ENCODE data around the gene UTS2. TPM values are rescaled to one million over a fixed set of nuclear protein-coding genes. Genes with fewer than 3 reads are reported as not detected.

UTS2 gene
- total RNA-seq, 5 donors from 2014 or later (not counting 1 experiment from before 2014, with no cell fraction given) = 0.58 to 11.6 (median 1.3) TPM

DNA sequence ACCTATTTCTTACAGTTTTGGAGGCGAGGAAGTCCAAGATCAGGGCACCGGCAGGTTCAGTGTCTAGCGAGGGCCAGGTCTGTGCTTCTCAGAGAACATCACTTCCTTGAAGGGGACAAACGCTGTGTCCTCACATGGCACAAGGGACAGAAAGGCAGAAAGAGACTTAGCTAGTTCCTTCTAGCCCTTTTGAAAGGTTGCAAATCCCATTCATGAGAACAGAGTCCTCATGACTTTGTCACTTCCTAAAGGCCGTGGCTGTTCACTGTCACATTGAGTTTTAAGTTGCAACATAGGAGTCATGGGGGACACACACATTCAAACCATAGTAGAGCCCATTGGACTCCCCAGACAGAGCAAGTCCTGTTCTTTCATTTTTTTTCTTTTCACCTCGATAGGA lies 41.4 kb downstream of the UTS2 start:
- no peaks in the 10 kb centered on the region for H3K4me1 Mint-ChIP-seq
- Histone ChIP-seq H3K27me3 (replicated peaks in 1 of 2; ENCODE audit: control insufficient read depth in 2 of 2, extremely low read depth in 1 of 2, insufficient read depth in 2 of 2, low read length in 1 of 2) (no peaks in the 10 kb centered on the region), H3K36me3 (ENCODE audit: control insufficient read depth in 2 of 2, extremely low read depth in 1 of 2, insufficient read depth in 1 of 2, low read length in 1 of 2) (peaks cover 0 to 24% of the 10 kb centered on the region in 2 donors), H3K4me3 (ENCODE audit: control insufficient read depth in 1 of 2, extremely low read depth in 1 of 2, low read length in 1 of 2) (no peak overlapping the region), H3K4me1 (ENCODE audit: control insufficient read depth in 1 of 2, extremely low read depth in 1 of 2, insufficient read depth in 2 of 2, low read length in 2 of 2) (no peaks in the 10 kb centered on the region), H3K9me3 (peaks cover 2% of the 10 kb centered on the region), H3K27ac (ENCODE audit: low read length) (no peak overlapping the region)
- H3K36me3 Mint-ChIP-seq = peaks cover 45% of the 10 kb centered on the region
- H3K4me3 Mint-ChIP-seq = no peak overlapping the region
- no peaks in the 10 kb centered on the region for H3K27me3 Mint-ChIP-seq
- 83% methylated on average over 6 of the region's 6 CpGs for WGBS (ENCODE audit: insufficient coverage)
- H3K9me3 Mint-ChIP-seq = peaks cover 9 to 17% (median 13%) of the 10 kb centered on the region in 3 donors
- CTCF ChIA-PET = no interaction called here
- no peak overlapping the region for H3K27ac Mint-ChIP-seq
- DNase-seq (no peak), ATAC-seq (replicated peaks in 1 of 4) (no peak)
- POLR2A ChIA-PET = no interaction called here

DNA sequence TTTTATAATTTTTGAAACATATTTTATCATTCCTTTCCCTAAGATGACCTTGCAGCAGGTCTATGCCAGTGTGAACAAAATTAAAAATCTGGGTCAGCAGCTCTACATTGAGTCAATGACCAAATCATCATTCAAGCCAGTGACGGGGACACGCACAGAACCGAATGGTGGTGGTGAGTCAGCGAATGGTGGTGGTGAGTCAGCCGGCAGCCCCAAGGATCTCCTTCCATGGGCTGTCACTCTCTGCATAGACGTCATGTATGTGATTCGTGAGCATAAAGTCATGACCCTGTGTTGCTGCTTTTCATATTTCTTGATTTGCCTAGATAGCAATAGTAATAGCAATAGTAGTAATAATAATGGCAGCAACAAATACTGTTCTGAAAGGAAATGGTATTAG lies 42.5 kb downstream of the UTS2 start:
- CTCF ChIA-PET = no interaction called here
- Mint-ChIP-seq H3K4me3 (no peak overlapping the region), H3K36me3 (peaks cover 44% of the 10 kb centered on the region)

DNA sequence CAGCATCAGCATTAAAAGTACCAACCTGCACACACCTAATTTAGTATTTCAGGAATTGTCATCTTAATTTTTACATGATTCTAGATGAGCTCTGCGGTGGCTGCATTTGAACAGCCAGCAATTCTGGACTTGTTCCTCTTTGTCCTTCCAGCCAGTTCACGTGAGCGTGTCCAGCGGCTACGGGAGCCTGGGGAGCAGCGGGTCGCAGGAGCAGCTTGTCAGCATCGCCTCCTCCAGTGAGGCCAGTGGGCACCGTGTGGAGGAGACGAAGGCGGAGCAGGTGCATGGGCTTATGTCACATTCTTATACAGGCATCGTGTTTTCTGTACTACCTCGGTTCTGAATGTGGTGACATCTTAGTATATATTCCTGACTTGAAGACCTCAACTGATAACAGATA lies 43.1 kb downstream of the UTS2 start:
- peaks cover 0 to 33% of the 10 kb centered on the region in 2 donors for H3K36me3 ChIP-seq (ENCODE audit: control insufficient read depth in 2 of 2, extremely low read depth in 1 of 2, insufficient read depth in 1 of 2, low read length in 1 of 2)
- no peaks in the 10 kb centered on the region for H3K4me1 ChIP-seq (ENCODE audit: control insufficient read depth in 1 of 2, extremely low read depth in 1 of 2, insufficient read depth in 2 of 2, low read length in 2 of 2)
- H3K36me3 Mint-ChIP-seq = peaks cover 45% of the 10 kb centered on the region
- peaks cover 2% of the 10 kb centered on the region for H3K9me3 ChIP-seq
- DNase-seq (no peak), ATAC-seq (replicated peaks in 1 of 4) (no peak)
- ChIA-PET CTCF (no interaction called here), POLR2A (no interaction called here)
- no peak overlapping the region for H3K4me3 ChIP-seq (ENCODE audit: control insufficient read depth in 1 of 2, extremely low read depth in 1 of 2, low read length in 1 of 2)
- peaks cover 6 to 17% (median 13%) of the 10 kb centered on the region in 3 donors for H3K9me3 Mint-ChIP-seq
- H3K27me3 ChIP-seq (replicated peaks in 1 of 2; ENCODE audit: control insufficient read depth in 2 of 2, extremely low read depth in 1 of 2, insufficient read depth in 2 of 2, low read length in 1 of 2) = no peaks in the 10 kb centered on the region
- H3K27ac Mint-ChIP-seq = no peak overlapping the region
- no peak overlapping the region for H3K27ac ChIP-seq (ENCODE audit: low read length)
- 97% methylated on average over 8 of the region's 13 CpGs for WGBS (ENCODE audit: insufficient coverage)
- H3K27me3 Mint-ChIP-seq = no peaks in the 10 kb centered on the region
- no peak overlapping the region for H3K4me3 Mint-ChIP-seq
- H3K4me1 Mint-ChIP-seq = no peaks in the 10 kb centered on the region

More for the DNA sequence above, 42.5 kb downstream of the UTS2 start:
- POLR2A ChIA-PET = no interaction called here
- H3K4me1 Mint-ChIP-seq = no peaks in the 10 kb centered on the region
- peaks cover 2% of the 10 kb centered on the region for H3K9me3 ChIP-seq
- no peaks in the 10 kb centered on the region for H3K4me1 ChIP-seq (ENCODE audit: control insufficient read depth in 1 of 2, extremely low read depth in 1 of 2, insufficient read depth in 2 of 2, low read length in 2 of 2)
- 90% methylated on average over 5 of the region's 7 CpGs for WGBS (ENCODE audit: insufficient coverage)
- H3K27ac Mint-ChIP-seq = no peak overlapping the region
- H3K27me3 Mint-ChIP-seq = no peaks in the 10 kb centered on the region
- ATAC-seq (replicated peaks in 1 of 4) (no peak), DNase-seq (no peak)
- peaks cover 0 to 31% of the 10 kb centered on the region in 2 donors for H3K36me3 ChIP-seq (ENCODE audit: control insufficient read depth in 2 of 2, extremely low read depth in 1 of 2, insufficient read depth in 1 of 2, low read length in 1 of 2)
- no peak overlapping the region for H3K4me3 ChIP-seq (ENCODE audit: control insufficient read depth in 1 of 2, extremely low read depth in 1 of 2, low read length in 1 of 2)
- no peaks in the 10 kb centered on the region for H3K27me3 ChIP-seq (replicated peaks in 1 of 2; ENCODE audit: control insufficient read depth in 2 of 2, extremely low read depth in 1 of 2, insufficient read depth in 2 of 2, low read length in 1 of 2)
- peaks cover 9 to 17% (median 13%) of the 10 kb centered on the region in 3 donors for H3K9me3 Mint-ChIP-seq
- H3K27ac ChIP-seq (ENCODE audit: low read length) = no peak overlapping the region

DNA sequence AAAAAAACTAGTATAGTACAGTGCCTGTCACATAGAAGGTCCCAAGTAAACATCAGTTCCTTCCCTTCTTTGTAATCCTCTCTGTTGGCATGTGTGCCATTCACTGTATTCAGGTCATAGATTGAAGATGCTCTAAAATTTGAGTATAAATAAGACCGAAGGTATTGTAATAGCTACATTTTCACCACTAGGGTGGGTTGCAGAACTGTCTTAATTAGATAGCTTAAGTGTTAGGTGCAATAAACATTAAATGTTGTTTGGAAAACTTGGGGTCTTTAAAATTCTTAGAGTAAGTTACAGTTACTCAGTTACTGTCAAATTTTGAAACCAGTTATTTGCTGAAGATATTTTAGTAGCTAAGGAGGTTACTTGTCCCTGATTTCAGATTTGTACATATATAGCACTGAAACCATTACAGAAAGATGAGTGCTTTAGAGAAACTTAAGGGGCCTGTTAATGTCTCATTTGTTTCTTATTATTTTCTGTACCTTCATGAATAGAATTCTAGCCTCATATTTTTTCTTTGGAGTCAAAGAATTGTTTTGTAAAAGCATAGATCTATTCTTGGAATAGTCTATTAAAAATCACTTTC lies 44.5 kb downstream of the UTS2 start:
- WGBS (ENCODE audit: insufficient coverage) = no CpG with 5 or more reads among the region's 1 CpG
- POLR2A ChIA-PET = no interaction called here
- DNase-seq = peak in 1 of 35 experiments; percentile 49
- no peak overlapping the region for H3K4me3 Mint-ChIP-seq
- H3K4me1 Mint-ChIP-seq = no peaks in the 10 kb centered on the region
- Histone ChIP-seq H3K27me3 (replicated peaks in 1 of 2; ENCODE audit: control insufficient read depth in 2 of 2, extremely low read depth in 1 of 2, insufficient read depth in 2 of 2, low read length in 1 of 2) (no peaks in the 10 kb centered on the region), H3K9me3 (no peaks in the 10 kb centered on the region), H3K27ac (ENCODE audit: low read length) (no peak overlapping the region), H3K36me3 (ENCODE audit: control insufficient read depth in 2 of 2, extremely low read depth in 1 of 2, insufficient read depth in 1 of 2, low read length in 1 of 2) (peaks cover 0 to 41% of the 10 kb centered on the region in 2 donors), H3K4me3 (ENCODE audit: control insufficient read depth in 1 of 2, extremely low read depth in 1 of 2, low read length in 1 of 2) (no peak overlapping the region), H3K4me1 (ENCODE audit: control insufficient read depth in 1 of 2, extremely low read depth in 1 of 2, insufficient read depth in 2 of 2, low read length in 2 of 2) (no peaks in the 10 kb centered on the region)
- CTCF ChIA-PET = interaction anchor here (0.7 to 1.1 kb wide), 5 partner anchors 16 to 141 kb away, joined by 3 to 4 read pairs (median 4); no protein-coding TSS in a partner anchor
- peaks cover 0 to 6% (median 4%) of the 10 kb centered on the region in 3 donors for H3K9me3 Mint-ChIP-seq
- peak in 2 of 4 experiments; percentile 41 to 50 for ATAC-seq (replicated peaks in 1 of 4)
- no peak overlapping the region for H3K27ac Mint-ChIP-seq
- H3K27me3 Mint-ChIP-seq = no peaks in the 10 kb centered on the region
- peaks cover 34% of the 10 kb centered on the region for H3K36me3 Mint-ChIP-seq

DNA sequence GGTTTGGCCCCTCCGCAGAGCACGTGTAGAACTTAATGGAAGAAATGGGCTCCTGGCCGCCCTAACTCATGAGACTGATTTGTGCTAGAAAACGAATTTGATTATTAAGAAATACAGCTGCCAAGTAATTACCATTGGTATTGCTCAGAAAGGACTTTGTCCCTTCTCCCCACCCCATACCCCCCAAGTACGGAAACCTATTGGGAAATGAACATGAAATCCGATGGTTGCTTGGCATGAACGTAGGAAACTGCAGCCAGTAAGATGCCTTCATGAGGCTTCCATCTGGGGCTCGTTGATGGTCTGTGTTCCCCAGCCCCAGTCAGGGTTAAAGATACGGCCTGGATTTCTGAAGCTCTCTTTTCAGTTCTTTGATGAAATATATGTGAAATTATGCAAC lies 47.4 kb downstream of the UTS2 start:
- ChIA-PET POLR2A (no interaction called here), CTCF (interaction anchor here in 1 of 2 donors (0.7 kb wide), 1 partner anchor 728 kb away, joined by 5 read pairs; no protein-coding TSS in a partner anchor)
- H3K4me1 Mint-ChIP-seq = no peaks in the 10 kb centered on the region
- no peak overlapping the region for H3K4me3 Mint-ChIP-seq
- Histone ChIP-seq H3K36me3 (ENCODE audit: control insufficient read depth in 2 of 2, extremely low read depth in 1 of 2, insufficient read depth in 1 of 2, low read length in 1 of 2) (peaks cover 0 to 37% of the 10 kb centered on the region in 2 donors), H3K27me3 (replicated peaks in 1 of 2; ENCODE audit: control insufficient read depth in 2 of 2, extremely low read depth in 1 of 2, insufficient read depth in 2 of 2, low read length in 1 of 2) (no peaks in the 10 kb centered on the region), H3K9me3 (no peaks in the 10 kb centered on the region), H3K27ac (ENCODE audit: low read length) (no peak overlapping the region), H3K4me3 (ENCODE audit: control insufficient read depth in 1 of 2, extremely low read depth in 1 of 2, low read length in 1 of 2) (no peak overlapping the region), H3K4me1 (ENCODE audit: control insufficient read depth in 1 of 2, extremely low read depth in 1 of 2, insufficient read depth in 2 of 2, low read length in 2 of 2) (no peaks in the 10 kb centered on the region)
- 100% methylated on average over 2 of the region's 9 CpGs for WGBS (ENCODE audit: insufficient coverage)
- no peak overlapping the region for H3K27ac Mint-ChIP-seq
- no peaks in the 10 kb centered on the region for H3K27me3 Mint-ChIP-seq
- no peak for DNase-seq
- no peak for ATAC-seq (replicated peaks in 1 of 4)
- no peaks in the 10 kb centered on the region for H3K9me3 Mint-ChIP-seq
- H3K36me3 Mint-ChIP-seq = peaks cover 13% of the 10 kb centered on the region

Other genes with a start within 250 kb of the UTS2 start
- 10 to 100 TPM; 39.2 to 57.3 (median 53.3) TPM for gene VAMP3, start 81.8 kb downstream of the UTS2 start, total RNA-seq
- gene PER3, start 68.8 kb downstream of the UTS2 start, total RNA-seq = 10 to 100 TPM in 1 of 5 donors, 1 to 10 TPM in 4; 4.2 to 13.5 (median 7.4) TPM
- gene TNFRSF9, start 87.8 kb upstream of the UTS2 start, total RNA-seq = 1 to 10 TPM in 1 of 5 donors, under 1 TPM in 4; 0.59 to 4.3 (median 0.88) TPM
- 100 to 1,000 TPM; 103 to 125 (median 116) TPM for gene PARK7, start 108.6 kb upstream of the UTS2 start, total RNA-seq
- gene ERRFI1, start 173.2 kb upstream of the UTS2 start, total RNA-seq = 1 to 10 TPM; 1.5 to 3.8 (median 2.2) TPM

Measured in T-cell (primary cell).